ENCODE data around the gene PLS3.
"Not testable (repeated sequence)": the region's sequence is repeated elsewhere in the genome, so short reads cannot be mapped to it uniquely, and the experiment has no call there.

Gene PLS3

DNA sequence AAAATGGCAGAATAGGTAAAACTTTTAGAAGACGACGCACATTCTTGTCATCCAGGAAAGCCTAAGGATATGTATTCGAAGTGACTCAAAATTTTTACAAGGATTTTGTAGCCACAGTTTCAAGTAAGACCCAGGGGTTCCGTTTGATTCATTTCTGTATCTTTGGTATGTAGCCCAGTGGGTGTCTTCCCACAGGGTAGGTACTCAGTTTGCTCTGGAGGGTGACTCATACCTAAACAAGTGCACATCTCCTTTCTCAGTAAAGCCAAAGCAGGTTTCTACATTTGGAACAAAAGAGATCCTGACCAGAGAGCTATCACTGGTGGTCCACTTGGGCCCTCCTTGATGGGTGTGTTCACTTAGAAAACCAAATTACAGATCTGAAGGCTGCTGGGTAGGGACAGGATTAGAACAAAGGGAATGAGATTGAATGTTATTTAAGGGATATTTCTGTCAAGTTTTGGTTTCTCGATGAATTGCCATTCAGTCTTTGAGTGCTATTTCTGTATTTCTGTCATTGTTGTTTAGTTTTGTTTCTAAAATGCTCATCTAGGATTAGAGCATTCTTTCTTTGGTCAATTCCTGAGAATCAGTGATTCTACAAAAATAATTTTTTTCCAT, 56.1 kb downstream of the PLS3 start:
- peak in 1 of 5 donors; percentile 60 for DNase-seq

DNA sequence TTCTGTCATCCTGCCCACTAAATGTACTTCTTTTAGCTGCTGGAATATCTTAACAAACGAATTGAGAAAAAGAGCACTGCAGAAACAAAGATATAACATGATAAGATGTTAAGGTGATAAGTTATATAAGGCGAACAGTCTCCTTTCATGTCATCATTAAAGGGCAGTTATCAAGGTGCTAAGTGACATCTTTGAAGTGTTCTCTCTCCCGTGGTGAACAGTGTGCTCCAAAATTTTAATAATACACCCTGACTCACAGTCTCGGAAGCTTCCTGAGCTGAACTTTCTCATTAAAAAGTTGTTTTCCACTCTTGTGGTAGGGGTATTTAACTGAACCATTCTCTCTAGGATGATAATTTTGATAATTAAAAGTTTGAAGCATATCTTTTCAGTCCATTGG, 61.6 kb downstream of the PLS3 start:
- DNase-seq: no peak

DNA sequence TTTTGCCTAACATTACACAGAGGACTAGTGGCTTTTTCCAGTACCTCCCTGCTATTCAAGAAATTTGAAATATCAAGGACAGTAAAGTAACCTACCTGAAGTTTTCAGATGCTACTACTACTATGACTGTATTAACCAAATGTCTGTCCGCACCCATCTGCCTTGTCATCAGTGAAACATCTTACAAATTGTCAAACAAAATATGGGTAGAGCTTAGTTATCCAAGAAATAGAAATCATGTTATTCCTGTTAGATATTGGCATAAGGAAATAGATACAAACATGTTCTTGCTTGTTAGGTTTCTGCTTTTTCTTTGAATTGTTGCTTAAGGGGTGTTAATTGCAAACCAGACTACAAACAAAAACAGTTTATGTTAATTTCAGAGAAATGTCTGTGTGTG, 63.9 kb downstream of the PLS3 start:
- DNase-seq: no peak

DNA sequence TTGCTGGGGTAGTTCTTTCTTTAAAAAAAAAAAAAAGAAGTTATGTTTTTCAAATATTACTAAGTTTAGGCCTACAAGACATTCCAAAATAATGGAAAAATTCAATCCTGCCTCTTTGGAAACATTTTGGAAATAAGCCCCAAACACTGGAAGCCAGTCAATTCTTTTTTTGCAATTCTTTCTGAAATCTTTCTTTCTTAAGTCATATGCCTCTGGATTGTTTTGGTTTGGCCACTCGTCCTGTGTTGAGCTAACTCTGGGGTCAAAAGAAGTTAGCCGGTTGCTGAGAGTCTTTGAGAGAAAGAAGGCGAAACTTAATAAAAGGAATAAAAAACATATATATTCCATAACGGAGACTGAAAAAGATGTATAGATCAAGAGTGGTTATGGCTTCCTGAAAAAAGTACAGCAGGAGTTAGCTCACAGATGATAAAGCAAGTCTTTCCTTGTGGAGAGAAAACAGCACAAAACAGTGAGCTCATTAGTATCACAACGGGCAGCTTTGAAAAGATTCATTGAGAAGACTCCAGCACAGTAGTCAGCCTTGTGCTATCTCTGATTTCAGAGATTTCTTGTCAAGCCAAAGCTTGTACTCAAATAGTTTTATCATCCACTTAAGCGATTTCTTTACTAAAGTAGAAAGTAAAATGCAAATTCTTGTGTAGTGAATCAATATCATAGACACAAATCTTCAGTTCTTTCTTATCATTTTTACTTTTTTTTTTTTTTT, 64.8 kb downstream of the PLS3 start:
- DNase-seq: no peak

DNA sequence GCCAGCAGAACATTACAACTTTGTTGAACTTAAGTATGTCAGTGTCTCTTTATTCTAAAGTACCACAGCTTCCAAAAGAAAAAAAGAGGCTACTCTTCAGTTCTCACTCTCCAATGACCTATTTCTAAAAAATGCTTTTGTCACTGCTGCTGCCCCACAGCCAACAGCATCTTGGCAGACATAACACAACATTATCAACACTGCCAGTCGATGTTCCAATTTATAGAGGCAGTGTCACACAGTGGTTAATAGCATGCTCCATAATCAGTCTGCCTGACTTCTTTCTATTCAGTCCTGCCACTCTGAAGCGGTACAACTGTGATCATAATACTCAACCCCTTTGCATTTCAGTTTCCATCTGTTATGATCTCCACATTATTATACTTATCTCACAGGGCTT, 69.2 kb downstream of the PLS3 start:
- no peak for DNase-seq

DNA sequence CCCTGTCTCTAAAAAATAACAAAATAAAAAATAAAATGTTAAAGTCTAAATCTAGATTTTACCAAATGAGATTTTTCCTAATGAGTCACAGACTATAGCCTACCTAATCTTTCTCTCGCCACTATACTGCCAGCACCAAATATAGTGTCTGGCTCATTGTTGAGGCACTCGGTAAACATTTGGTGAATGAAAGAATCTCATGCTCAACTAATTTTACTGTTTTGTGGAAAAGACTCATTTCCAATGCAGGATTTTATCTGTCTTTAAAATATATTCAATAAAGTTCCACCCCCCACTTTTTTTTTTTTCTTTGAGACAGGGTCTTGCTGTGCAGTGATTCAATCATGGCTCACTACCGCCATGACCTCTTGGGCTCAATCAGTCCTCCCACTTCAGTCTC, 71.5 kb downstream of the PLS3 start:
- DNase-seq: no peak

DNA sequence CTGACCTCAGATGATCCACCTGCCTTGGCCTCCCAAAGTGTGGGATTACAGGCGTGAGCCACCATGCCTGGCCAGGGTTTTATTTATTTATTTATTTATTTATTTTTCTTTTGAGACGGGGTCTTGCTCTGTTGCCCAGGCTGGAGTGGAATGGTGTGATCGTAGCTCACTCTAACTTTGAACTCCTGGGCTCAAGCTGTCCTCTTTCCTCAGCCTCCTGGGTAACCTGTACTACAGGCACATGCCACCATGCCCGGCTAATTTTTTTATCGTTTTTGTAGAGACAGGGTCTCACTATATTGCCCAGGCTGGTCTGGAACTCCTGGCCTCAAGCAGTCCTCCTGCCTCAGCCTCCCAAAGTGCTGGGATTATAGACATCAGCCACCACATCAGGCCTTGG, 72.4 kb downstream of the PLS3 start:
- DNase-seq: not testable (repeated sequence)

DNA sequence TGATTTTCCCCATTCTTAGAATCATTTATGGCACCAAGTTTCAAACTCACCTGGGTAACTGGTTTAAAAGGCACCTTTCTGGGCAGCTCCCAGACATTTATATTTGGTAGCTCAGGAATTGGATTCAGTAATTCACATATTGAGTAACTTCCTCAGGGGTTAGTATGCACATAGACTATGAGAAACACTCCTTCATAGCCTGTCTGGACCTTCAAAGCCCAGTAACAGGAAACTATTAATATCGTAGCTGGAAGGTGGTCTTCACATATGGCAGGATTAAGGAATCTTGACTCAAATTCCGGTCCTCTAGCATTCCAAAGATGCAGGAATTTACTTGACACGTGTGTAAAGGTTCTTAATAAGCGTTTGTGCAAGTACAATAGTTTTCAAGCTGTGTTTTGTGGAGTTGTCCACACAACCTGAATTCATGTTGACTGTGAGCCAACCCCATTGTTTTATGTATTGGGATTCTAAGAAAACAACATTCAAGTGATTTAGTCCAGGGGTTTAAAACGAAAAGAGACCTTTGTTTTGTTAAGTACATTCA, 78.4 kb downstream of the PLS3 start:
- no peak for DNase-seq

DNA sequence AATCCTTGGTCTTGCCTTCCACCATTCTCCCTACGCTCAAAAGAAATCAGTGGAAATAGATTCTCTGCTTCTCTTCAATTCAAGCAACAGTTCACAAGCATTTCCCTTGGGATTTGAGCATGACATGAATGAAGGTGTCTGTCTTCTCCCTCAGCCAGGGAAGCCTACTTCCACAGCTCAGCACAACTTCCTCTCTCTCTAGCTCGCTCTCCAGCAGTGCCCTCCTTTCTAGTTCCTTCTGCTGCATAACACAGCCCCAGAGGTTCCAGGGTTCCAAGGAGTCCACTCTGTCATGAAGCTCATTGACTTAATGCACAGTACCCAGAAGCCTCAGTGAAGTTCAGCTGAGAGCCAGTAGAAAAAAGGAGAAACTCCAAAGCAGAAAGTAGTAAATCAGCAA, 81.3 kb downstream of the PLS3 start:
- DNase-seq: no peak

DNA sequence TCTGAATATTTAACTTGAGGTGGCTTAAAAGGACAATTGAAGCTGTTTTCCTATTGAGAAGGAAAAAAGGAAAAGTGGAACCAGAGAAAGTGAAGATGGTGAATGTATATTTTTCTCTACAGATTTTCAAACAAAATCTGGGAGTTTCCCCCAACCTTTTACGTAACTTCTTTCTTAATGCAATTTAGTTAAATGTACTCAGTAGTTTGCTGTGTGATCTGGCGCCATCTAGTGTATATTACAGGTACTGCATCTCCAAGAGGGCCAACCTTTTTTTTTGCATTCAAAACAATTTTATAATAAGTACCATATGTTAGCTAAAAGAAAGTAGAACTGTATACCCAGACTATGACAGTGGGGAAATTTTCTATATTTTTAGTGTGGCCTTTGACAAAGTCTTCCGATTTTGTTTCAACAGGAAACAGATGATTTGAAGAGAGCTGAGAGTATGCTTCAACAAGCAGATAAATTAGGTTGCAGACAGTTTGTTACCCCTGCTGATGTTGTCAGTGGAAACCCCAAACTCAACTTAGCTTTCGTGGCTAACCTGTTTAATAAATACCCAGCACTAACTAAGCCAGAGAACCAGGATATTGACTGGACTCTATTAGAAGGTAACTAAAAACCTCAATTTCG, 82.0 kb downstream of the PLS3 start:
- peak in 2 of 5 donors; percentile 3 to 43 for DNase-seq

DNA sequence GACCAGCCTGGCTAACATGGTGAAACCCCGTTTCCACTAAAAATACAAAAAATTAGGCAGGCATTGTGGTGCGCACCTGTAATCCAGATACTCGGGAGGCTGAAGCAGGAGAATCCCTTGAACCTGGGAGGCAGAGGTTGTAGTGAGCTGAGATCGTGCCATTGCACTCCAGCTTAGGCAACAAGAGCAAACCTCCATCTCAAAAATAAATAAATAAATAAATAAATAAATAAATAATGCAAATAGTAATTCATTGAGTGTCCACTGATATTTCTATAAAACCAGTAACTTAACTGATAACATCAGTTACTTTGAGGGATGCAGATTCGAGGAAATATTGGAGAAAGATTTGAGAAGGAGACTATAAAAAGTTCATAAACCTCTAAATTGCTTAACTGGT, 83.4 kb downstream of the PLS3 start:
- not testable (repeated sequence) for DNase-seq

DNA sequence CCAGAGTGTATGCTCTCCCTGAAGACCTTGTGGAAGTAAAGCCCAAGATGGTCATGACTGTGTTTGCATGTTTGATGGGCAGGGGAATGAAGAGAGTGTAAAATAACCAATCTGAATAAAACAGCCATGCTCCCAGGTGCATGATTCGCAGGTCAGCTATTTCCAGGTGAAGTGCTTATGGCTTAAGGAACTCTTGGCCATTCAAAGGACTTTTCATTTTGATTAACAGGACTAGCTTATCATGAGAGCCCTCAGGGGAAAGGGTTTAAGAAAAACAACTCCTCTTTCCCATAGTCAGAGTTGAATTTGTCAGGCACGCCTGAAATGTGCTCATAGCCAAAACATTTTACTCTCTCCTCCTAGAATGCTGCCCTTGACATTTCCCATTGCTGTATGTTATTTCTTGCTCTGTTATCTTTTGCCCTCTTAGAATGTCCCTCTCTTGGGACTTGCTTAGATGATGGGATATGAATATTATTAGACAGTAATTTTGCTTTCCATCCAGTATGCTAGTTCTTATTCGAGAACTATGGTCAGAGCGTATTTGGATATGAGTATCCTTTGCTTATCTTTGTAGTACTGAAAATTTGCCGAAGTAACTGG, 88.6 kb downstream of the PLS3 start:
- no peak for DNase-seq

DNA sequence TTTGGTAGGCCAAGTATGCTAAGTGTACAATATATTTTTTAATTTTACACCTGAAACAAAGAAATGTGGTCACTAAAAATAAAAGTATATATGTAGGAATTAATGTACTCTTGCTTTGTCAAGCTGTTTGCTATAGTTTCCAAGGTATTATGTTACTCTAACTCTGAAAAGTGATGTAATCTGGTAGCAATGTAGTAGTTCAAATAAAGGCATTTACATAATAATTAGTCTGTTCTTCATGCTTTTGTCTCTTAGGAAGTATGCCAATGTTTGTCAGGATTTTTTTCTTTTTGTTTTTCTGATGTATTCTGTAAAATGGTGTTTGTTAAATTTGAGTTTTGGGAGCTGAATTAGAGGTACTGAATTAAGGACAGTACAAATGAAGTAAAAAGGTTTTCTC, 89.5 kb downstream of the PLS3 start:
- DNase-seq: no peak

DNA sequence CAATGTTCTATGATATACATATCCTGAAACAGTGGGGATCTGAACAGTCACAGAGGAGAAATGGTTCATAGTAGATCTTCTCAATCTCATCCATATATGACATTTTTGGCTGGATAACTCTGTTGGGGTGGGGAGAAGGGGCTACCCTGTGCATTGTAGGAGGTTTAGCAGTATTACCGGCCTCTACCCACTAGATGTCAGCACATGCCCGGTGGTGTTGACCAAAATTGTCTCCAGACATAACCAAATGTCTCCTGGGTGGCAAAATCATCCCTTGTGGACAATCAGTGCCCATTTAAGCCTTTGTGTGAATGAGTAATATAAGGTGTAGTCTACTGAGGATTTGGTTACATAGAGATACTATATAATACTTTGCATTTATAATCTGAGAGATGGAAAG, 89.9 kb downstream of the PLS3 start:
- peak in 1 of 5 donors; percentile 30 for DNase-seq

DNA sequence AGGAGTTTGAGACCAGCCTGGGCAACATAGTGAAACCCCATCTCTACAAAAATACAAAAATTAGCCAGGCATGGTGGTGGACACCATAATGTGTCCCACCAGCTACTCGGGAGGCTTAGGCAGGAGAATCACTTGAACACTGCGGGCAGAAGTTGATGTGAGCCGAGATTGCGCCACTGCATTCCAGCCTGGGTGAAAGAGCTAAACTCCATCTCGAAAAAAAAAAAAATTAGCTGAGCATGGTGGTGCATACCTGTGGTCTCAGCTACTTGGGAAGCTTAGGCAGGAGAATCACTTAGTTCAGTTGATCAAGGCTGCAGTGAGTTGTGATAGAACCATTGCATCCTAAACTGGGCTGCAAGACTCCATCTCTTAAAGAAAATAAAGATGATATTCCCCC, 91.2 kb downstream of the PLS3 start:
- DNase-seq: no peak

DNA sequence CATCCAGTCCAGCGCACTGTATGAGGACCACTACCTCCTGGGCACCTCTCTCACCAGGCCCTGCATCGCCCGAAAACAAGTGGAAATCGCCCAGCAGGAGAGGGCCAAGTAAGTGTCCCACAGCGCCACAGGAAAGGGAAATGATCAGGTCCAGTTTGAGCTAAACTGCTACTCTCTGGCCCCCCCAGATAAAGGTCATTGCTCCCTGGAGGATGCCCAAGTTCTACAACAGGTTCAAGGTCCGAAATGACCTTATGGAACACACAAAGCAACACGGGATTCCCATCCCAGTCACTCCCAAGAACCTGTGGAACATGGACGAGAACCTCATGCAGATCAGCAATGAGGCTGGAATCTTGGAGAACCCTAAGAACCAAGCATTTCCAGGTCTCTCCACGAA, 104.1 kb downstream of the PLS3 start:
- DNase-seq: no peak

DNA sequence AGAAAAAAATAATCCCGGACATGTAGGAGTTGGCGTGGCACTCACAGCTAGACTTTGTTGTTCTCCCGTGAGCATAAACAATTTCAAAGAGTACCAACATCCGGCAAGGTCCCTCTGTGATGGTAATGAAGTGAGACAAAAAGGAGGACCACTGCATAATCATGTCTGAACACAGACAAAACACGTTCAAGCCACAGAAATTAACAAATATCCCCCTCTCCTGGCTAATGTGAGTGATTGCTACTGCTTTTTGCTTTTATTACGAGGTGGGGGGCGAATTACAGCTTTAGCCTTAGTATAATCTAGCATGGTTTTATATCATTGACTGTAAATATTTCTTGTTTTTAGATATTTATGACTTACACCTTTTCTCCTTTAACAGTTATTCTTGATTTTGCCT, 118.5 kb downstream of the PLS3 start:
- no peak for DNase-seq

DNA sequence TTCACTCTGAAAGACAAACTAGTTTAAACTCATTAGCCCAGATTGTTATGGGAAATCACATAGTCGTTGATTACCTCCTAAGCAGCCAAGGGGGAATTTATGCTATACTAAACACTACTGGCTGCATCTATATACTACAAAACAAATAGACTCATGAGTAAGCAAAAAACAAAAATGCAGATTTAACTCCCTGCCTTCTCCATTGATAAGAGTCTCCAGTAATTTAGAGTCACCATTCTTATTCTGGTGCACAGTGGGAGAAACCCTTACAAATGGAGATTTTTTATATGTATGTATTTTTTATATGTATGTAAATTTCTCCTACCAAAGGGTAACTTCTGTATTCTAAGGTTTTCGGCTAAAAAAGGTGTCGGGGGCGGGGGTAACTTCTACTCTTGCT, 126.6 kb downstream of the PLS3 start:
- no peak for DNase-seq

DNA sequence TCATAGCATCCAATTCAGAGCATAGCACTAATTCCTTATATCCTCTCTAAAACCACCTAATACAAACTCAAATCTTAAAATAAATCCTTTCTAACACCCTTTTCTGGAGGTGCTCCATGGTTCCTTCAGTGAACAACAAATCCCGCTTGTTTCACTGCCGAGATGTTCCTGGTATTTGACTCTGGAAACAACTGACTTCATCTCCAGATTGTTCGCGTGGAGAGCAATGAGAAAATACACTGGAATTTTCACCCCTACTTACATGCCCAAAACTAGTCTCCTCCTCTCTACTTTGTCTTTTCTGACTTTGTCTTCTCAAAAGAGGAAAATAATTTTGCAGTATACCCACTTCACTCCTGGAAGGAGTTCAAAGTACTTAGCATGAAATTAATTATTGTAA, 129.0 kb downstream of the PLS3 start:
- DNase-seq: no peak

DNA sequence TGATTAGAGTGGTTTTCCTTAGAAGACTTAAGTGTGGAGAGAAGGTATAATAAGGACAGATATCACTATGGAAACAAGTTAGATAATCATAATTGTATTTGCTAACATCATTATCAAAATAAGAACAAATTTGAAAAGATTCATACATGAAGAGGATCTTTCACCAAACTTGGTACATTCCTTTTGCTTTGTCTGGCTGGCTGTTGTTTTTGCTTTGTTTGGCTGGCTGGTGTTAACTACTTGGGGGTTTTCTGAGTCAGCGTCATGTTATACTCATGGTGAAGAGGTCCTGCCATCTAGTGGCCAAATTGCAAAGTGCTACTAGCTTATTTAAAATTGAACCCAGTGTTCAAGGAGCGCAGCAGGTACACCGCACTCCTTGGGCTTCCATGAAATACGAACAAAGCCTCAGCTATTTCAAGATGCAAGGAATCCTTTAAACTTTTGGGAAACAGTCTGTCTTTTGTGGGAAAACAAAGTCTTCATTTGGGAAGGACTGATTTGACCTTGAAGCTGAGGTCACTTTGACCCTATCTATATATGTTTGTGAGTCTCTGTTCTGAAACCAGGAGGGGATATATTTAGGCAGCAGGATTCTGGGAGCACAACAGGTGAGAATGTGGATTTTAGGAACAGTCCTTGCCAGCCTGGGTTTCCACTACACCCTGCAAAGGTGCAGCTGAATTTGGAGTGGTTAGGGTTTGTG, 129.7 kb downstream of the PLS3 start:
- peak in 1 of 5 donors; percentile 57 for DNase-seq

DNA sequence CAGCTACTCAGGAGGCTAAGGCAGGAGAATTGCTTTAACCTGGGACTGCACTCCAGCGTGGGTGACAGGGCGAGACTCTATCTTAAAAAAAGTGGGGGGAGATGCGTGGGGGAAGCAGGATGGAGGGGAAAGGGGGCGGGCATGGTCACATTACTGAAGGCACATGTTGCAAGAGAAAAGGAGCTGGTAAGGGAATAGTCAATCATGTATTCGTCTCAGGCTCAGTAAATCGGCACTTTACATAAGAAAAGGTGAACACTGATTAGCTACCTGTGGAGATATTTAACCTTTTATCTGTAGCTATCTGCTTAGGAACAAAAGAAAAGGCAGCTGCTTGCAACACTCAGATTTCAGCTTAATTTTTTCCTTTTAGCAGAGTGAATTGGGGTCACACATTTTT, 132.5 kb downstream of the PLS3 start:
- DNase-seq: no peak

DNA sequence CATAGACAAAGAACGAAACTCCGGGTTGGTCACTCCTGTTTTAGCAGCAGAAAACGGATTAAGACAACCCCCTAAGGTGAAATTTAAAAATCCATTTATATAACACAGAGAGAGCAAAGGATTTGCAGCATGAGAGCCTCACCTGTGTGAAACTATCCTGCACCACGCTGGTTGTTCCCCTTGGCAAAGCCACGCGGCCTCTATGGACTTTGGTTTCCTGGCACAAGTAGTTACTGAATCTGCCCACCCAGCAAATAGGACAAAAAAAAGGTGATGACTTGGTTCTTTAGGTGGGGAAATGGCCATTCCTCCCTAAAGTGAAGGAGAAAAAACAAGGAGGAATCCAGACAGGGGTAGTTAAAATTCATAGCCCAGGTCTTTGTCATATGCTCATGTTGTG, 133.1 kb downstream of the PLS3 start:
- DNase-seq: no peak

DNA sequence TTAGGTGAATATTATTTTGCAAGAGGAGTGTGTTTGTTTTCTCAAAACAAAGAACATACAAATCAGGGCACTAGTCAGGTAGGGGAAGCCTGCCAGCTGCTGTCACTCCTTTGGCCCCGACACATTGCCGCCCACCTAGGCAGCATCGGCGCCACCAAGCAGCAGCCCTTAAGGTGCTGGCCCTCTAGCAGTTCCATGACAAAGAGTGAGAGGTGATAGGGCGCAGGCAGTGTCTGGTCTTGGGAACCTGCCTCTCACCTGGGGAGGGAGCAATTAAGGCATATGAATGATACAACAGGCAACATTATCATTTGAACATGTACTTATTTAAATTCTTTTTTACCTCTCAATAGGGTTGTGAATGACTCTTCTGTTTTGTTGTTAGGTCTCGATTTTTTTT, 135.1 kb downstream of the PLS3 start:
- no peak for DNase-seq
